Neural cell (in vitro differentiated cells): ENCODE results near the gene SPARC. TPM values are rescaled to one million over a fixed set of nuclear protein-coding genes. Genes with fewer than 3 reads are reported as not detected.

Experiments used
- H2AFZ ChIP-seq: fragments of 200-600, 300-800 bp; sonication (generic), shearing (Covaris generic); 2 replicates; pipeline ENCODE4 v1.6.0; 2014; ENCODE audit warnings: low read depth, mild to moderate bottlenecking, antibody characterized with exemption, low read length, moderate library complexity
- H3F3A ChIP-seq: fragments of 200-600 bp; shearing (Covaris generic); 2 replicates; pipeline ENCODE4 v1.6.1; 2016; ENCODE audit warnings: mild to moderate bottlenecking, moderate library complexity, mixed read lengths, antibody characterized with exemption, low read length; ENCODE audit not compliant: insufficient read depth, poor library complexity, severe bottlenecking
- H3K27ac ChIP-seq: fragments of 200-600, 300-800 bp; sonication (generic), shearing (Covaris generic); 2 replicates; pipeline ENCODE4 v1.5.1; 2014; ENCODE audit warnings: mild to moderate bottlenecking, low read length, moderate library complexity
- H3K27me3 ChIP-seq: fragments of 300-800, 200-600 bp; sonication (generic), shearing (Covaris generic); 2 replicates; pipeline ENCODE4 v1.6.0; 2014; ENCODE audit warnings: mild to moderate bottlenecking, low read depth, low read length, moderate library complexity; ENCODE audit not compliant: insufficient read depth
- H3K36me3 ChIP-seq: fragments of 300-800, 200-600 bp; sonication (generic), shearing (Covaris generic); 2 replicates; pipeline ENCODE4 v1.5.1; 2014; ENCODE audit warnings: mild to moderate bottlenecking, antibody characterized with exemption, low read length, moderate library complexity; ENCODE audit not compliant: insufficient read depth
- H3K4me2 ChIP-seq: fragments of 300-800, 200-600 bp; sonication (generic), shearing (Covaris generic); 2 replicates; pipeline ENCODE4 v1.6.0; 2014; ENCODE audit warnings: mild to moderate bottlenecking, low read length
- H3K4me3 ChIP-seq: fragments of 300-800, 200-600 bp; sonication (generic), shearing (Covaris generic); 2 replicates; pipeline ENCODE4 v1.5.1; 2014; ENCODE audit warnings: mild to moderate bottlenecking, low read length, moderate library complexity
- H3K79me2 ChIP-seq: fragments of 200-600 bp; shearing (Covaris generic); replicated peaks from 2 replicates; pipeline ENCODE4 v1.6.0; 2014; ENCODE audit warnings: mild to moderate bottlenecking, low read length, moderate library complexity; ENCODE audit not compliant: insufficient read depth
- H3K9ac ChIP-seq: fragments of 300-800, 200-600 bp; sonication (generic), shearing (Covaris generic); 2 replicates; pipeline ENCODE4 v1.6.1; 2016; ENCODE audit warnings: mild to moderate bottlenecking, low read length, mixed read lengths
- H3K9me2 ChIP-seq: fragments of 200-600 bp; shearing (Covaris generic); 2 replicates; pipeline ENCODE4 v1.6.1; 2016; ENCODE audit warnings: mild to moderate bottlenecking, low read length, mixed read lengths; ENCODE audit not compliant: insufficient read depth
- H3K9me3 ChIP-seq: fragments of 200-600, 300-800 bp; sonication (generic), shearing (Covaris generic); 2 replicates; pipeline ENCODE4 v1.6.1; 2016; ENCODE audit warnings: mild to moderate bottlenecking, mixed run types, low read length, moderate library complexity, mixed read lengths
- H4K20me1 ChIP-seq: fragments of 200-600 bp; shearing (Covaris generic); 2 replicates; pipeline ENCODE4 v1.6.1; 2016; ENCODE audit warnings: mild to moderate bottlenecking, mixed run types; ENCODE audit not compliant: insufficient read depth
- CTCF ChIP-seq: fragments of 450-650 bp; IDR thresholded peaks from 2 replicates; pipeline ENCODE4 v1.5.1; 2014; ENCODE audit warnings: antibody characterized with exemption, mild to moderate bottlenecking, moderate library complexity; ENCODE audit not compliant: poor library complexity, severe bottlenecking
- EP300 ChIP-seq: fragments of 450-650 bp; conservative IDR thresholded peaks from 2 replicates; pipeline ENCODE4 v1.6.1; 2014; ENCODE audit warnings: antibody characterized with exemption, mild to moderate bottlenecking, moderate library complexity; ENCODE audit not compliant: poor library complexity, severe bottlenecking
- EZH2 ChIP-seq: fragments of 200-600, 300-800 bp; shearing (Covaris generic), sonication (generic); IDR thresholded peaks from 2 replicates; pipeline ENCODE4 v1.6.1; 2014; ENCODE audit warnings: antibody characterized with exemption, low read length, borderline replicate concordance, mild to moderate bottlenecking; ENCODE audit not compliant: insufficient read depth, poor library complexity, severe bottlenecking
- MXI1 ChIP-seq: fragments of 450-650 bp; conservative IDR thresholded peaks from 2 replicates; pipeline ENCODE4 v1.6.1; 2014; ENCODE audit warnings: antibody characterized with exemption, mild to moderate bottlenecking; ENCODE audit not compliant: poor library complexity, severe bottlenecking
- POLR2AphosphoS5 ChIP-seq: IDR thresholded peaks from 2 replicates; pipeline ENCODE4 v1.6.1; 2012
- RAD21 ChIP-seq: fragments of 450-650 bp; conservative IDR thresholded peaks from 2 replicates; pipeline ENCODE4 v1.6.1; 2014; ENCODE audit warnings: antibody characterized with exemption, mild to moderate bottlenecking, moderate library complexity
- REST ChIP-seq: IDR thresholded peaks from 2 replicates; pipeline ENCODE4 v1.6.1; 2012; ENCODE audit warnings: borderline replicate concordance
- SMC3 ChIP-seq: fragments of 450-650 bp; conservative IDR thresholded peaks from 2 replicates; pipeline ENCODE4 v1.6.1; 2014; ENCODE audit warnings: antibody characterized with exemption, mild to moderate bottlenecking, moderate library complexity; ENCODE audit not compliant: poor library complexity
- TAF1 ChIP-seq: IDR thresholded peaks from 2 replicates; pipeline ENCODE4 v1.6.1; 2012; ENCODE audit warnings: low read depth
- polyA plus RNA-seq: library from polyadenylated mRNA; depleted of rRNA; stranded (reverse); fragments of >200 nt; gene quantifications from 2 replicates; pipeline ENCODE4 v1.2.3, GENCODE V29; 2014

Gene SPARC
- polyA plus RNA-seq, 1 donor from 2014 or later: 15.3 TPM

- Histone ChIP-seq H3K36me3 (no peaks in the 10 kb centered on the region), H3K27ac (no peak overlapping the region), H3F3A (no peaks in the 10 kb centered on the region), H4K20me1 (no peaks in the 10 kb centered on the region), H3K4me3 (no peak overlapping the region), H3K9ac (no peak overlapping the region), H2AFZ (no peak overlapping the region), H3K9me2 (no peaks in the 10 kb centered on the region), H3K79me2 (no peaks in the 10 kb centered on the region), H3K9me3 (no peaks in the 10 kb centered on the region), H3K4me2 (no peak overlapping the region), H3K27me3 (no peaks in the 10 kb centered on the region)
- no peak for TF ChIP-seq MXI1
- no peak for TF ChIP-seq EP300
- TF ChIP-seq POLR2AphosphoS5: no peak
- TF ChIP-seq RAD21: no peak
- no peak for TF ChIP-seq CTCF
- no peak for TF ChIP-seq EZH2
- TF ChIP-seq SMC3: no peak
- no peak for TF ChIP-seq TAF1
- TF ChIP-seq REST: no peak
Measured at GRCh38 chr5:151695464-151695863, 8.7 kb upstream of the SPARC start.

- Histone ChIP-seq H3K4me3 (no peak overlapping the region), H3K9ac (no peak overlapping the region), H3F3A (no peaks in the 10 kb centered on the region), H3K27ac (no peak overlapping the region), H2AFZ (no peak overlapping the region), H3K4me2 (no peak overlapping the region), H3K79me2 (no peaks in the 10 kb centered on the region), H3K9me2 (no peaks in the 10 kb centered on the region), H3K36me3 (no peaks in the 10 kb centered on the region), H3K27me3 (no peaks in the 10 kb centered on the region), H3K9me3 (no peaks in the 10 kb centered on the region), H4K20me1 (no peaks in the 10 kb centered on the region)
- TF ChIP-seq TAF1 (no peak), EZH2 (no peak), POLR2AphosphoS5 (no peak), REST (no peak), RAD21 (no peak), MXI1 (no peak)
Measured at GRCh38 chr5:151694035-151694485, 7.3 kb upstream of the SPARC start.
